ENCODE results near the gene EIF4A3.

DNA sequence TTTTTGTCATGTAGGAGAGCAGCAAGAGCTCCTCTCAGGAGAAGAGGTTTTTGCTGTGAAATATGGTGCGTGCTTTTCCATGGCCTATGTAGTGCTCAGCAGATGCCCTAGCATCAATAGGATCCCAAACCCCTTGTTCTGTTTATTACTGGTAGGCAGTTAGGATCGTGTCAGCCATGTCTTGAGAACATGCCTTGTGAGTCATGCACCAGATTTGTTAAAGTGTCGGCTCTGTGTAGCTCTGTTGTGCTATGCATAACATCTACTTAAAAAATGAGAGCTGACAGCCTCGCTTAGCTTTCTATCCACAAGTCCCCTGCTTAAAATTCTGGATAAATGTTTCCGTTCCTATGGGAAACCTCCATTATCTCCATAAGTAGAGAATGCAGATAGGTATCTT is 4.4 kb upstream of the EIF4A3 start:
- TF ChIP-seq, protein P1, sequence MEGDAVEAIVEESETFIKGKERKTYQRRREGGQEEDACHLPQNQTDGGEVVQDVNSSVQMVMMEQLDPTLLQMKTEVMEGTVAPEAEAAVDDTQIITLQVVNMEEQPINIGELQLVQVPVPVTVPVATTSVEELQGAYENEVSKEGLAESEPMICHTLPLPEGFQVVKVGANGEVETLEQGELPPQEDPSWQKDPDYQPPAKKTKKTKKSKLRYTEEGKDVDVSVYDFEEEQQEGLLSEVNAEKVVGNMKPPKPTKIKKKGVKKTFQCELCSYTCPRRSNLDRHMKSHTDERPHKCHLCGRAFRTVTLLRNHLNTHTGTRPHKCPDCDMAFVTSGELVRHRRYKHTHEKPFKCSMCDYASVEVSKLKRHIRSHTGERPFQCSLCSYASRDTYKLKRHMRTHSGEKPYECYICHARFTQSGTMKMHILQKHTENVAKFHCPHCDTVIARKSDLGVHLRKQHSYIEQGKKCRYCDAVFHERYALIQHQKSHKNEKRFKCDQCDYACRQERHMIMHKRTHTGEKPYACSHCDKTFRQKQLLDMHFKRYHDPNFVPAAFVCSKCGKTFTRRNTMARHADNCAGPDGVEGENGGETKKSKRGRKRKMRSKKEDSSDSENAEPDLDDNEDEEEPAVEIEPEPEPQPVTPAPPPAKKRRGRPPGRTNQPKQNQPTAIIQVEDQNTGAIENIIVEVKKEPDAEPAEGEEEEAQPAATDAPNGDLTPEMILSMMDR (conservative IDR thresholded peaks at IDR 0.05; ENCODE audit: low read length), result no peak
- no peak for TF ChIP-seq EZH2phosphoT487 (IDR thresholded peaks at IDR 0.05; ENCODE audit: borderline replicate concordance, low read depth, low read length)
